ENCODE results near the gene FFAR2.

The FFAR2 gene

DNA sequence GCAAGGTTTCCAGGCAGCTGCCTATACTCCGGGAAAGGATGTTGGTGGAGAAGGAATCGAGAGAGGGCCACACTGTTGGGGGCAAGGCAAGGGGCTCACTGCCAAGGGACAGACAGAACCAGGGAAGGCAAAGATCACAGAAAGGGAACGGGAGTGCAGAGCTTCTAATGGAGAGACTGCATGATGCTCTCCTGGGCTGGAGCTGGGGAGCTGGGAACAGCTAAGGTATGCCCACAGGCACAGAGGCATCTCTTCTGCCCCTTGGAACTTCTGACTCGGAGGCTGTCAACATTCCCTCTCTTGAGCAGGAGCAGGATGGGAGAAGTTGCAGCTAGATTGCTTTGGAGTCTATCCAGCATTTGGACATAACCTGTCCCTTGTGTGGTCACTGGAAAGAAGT is 22.4 kb upstream of the FFAR2 start:
- Histone ChIP-seq H3K4me3 (ENCODE audit: severe bottlenecking) (no peak overlapping the region), H3K36me3 (ENCODE audit: low read depth) (no peaks in the 10 kb centered on the region), H3K9me3 (ENCODE audit: severe bottlenecking) (no peaks in the 10 kb centered on the region), H3K27me3 (ENCODE audit: insufficient read depth, poor library complexity, severe bottlenecking) (peaks cover 5% of the 10 kb centered on the region), H3K27ac (ENCODE audit: poor library complexity, severe bottlenecking) (no peak overlapping the region), H3K4me1 (ENCODE audit: insufficient read depth, poor library complexity, severe bottlenecking) (no peaks in the 10 kb centered on the region)
- ATAC-seq (ENCODE audit: low read depth) (no peak), DNase-seq (ENCODE audit: low spot score) (no peak)
- TF ChIP-seq, protein P1, sequence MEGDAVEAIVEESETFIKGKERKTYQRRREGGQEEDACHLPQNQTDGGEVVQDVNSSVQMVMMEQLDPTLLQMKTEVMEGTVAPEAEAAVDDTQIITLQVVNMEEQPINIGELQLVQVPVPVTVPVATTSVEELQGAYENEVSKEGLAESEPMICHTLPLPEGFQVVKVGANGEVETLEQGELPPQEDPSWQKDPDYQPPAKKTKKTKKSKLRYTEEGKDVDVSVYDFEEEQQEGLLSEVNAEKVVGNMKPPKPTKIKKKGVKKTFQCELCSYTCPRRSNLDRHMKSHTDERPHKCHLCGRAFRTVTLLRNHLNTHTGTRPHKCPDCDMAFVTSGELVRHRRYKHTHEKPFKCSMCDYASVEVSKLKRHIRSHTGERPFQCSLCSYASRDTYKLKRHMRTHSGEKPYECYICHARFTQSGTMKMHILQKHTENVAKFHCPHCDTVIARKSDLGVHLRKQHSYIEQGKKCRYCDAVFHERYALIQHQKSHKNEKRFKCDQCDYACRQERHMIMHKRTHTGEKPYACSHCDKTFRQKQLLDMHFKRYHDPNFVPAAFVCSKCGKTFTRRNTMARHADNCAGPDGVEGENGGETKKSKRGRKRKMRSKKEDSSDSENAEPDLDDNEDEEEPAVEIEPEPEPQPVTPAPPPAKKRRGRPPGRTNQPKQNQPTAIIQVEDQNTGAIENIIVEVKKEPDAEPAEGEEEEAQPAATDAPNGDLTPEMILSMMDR (IDR thresholded peaks at IDR 0.05; ENCODE audit: poor library complexity, severe bottlenecking): no peak

DNA sequence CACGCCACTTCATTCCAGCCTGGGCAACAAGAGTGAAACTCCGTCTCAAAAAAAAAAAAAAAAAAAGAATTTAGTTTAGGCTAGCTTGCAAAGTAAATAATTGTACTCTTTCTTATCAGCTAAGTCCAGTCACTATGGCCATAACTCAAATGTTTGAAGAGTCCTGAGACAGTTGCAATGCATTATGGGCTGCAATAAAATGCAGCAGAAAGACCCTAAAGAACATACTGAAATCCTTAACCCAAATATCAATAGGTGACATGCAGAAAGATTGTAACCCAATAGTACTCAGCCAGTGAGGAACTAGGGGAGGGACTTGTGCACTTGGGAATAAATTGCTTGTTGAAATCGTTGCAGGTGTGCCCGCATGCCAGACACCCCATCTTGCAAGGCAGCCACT is 20.9 kb upstream of the FFAR2 start:
- no peak overlapping the region for H3K27ac ChIP-seq (ENCODE audit: poor library complexity, severe bottlenecking)
- DNase-seq (ENCODE audit: low spot score): no peak
- H3K27me3 ChIP-seq (ENCODE audit: insufficient read depth, poor library complexity, severe bottlenecking): no peaks in the 10 kb centered on the region
- no peaks in the 10 kb centered on the region for H3K36me3 ChIP-seq (ENCODE audit: low read depth)
- no peaks in the 10 kb centered on the region for H3K4me1 ChIP-seq (ENCODE audit: insufficient read depth, poor library complexity, severe bottlenecking)
- TF ChIP-seq, protein P1 (IDR thresholded peaks at IDR 0.05; ENCODE audit: poor library complexity, severe bottlenecking): no peak
- no peaks in the 10 kb centered on the region for H3K9me3 ChIP-seq (ENCODE audit: severe bottlenecking)
- no peak for ATAC-seq (ENCODE audit: low read depth)
- H3K4me3 ChIP-seq (ENCODE audit: severe bottlenecking): no peak overlapping the region

DNA sequence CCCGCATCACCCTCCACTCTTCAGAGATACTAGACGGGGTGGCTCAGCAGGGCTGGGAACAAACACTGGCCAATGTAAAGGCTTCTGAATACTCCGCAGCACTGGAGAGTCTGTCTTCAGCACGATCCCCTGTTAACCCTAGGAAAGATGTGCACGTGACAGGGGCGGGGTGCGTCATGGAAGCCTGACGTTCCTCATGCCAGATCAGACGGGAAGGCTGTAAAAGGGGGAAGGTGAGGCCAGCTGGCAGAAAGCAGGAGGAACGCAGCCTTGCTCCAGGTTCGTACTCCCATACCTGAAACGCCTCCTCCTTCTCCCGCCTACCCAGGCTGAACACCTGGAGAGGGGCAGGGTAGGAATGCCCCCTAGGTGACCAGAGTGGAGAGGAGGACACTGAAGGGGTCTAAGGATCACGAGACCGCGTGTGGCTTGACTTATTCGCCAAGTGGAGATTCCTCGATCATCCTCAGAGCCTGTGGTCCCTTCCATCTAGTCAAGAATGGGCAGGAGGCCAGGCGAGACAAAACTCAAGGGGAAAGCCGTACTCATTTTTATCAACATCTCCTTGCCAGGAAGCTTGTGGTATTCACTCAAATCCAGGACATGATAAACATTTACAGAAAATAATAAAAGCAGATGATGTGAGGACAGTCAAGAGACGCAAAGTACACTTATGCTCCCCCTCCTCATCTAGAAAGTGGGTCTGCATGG is 18.2 kb upstream of the FFAR2 start:
- ATAC-seq (ENCODE audit: low read depth): no peak
- Histone ChIP-seq H3K27ac (ENCODE audit: poor library complexity, severe bottlenecking) (no peak overlapping the region), H3K4me1 (ENCODE audit: insufficient read depth, poor library complexity, severe bottlenecking) (no peaks in the 10 kb centered on the region), H3K36me3 (ENCODE audit: low read depth) (no peaks in the 10 kb centered on the region), H3K4me3 (ENCODE audit: severe bottlenecking) (no peak overlapping the region), H3K27me3 (ENCODE audit: insufficient read depth, poor library complexity, severe bottlenecking) (no peaks in the 10 kb centered on the region), H3K9me3 (ENCODE audit: severe bottlenecking) (no peaks in the 10 kb centered on the region)
- TF ChIP-seq, protein P1 (IDR thresholded peaks at IDR 0.05; ENCODE audit: poor library complexity, severe bottlenecking): no peak
- DNase-seq (ENCODE audit: low spot score): no peak

DNA sequence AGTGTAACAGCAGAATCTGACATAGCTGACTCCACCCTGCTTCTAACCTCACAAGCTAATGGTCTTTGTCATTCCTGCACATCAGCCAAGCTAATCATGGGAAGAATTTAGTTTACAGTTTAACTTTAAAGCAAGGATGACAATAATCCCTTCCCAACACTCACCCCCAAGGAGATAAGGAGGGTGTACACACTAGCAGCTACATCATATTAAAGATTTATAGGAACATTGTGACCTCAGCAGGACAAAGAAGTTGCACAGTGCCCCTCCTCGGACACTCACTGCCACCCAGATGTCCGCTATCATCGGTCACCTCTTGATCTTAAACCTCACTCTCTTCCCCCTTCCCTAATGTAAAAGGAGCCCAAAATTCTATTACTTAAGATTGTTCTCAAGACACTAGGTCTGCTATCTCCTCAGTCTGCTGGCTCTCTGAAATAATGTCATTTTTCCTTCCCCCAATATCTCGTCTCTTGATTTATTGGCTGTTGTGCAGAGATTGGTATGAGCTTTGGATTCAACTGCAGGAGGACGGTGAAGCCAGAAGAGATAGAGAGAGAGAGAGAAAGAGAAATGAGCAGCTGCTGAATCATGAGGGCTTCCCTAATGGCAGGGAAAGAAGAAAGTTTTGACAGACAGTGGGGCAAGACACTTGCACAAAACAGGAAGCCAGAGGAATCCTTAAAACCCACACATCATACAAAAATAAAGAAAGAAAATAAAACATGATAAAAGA is 17.5 kb upstream of the FFAR2 start:
- DNase-seq (ENCODE audit: low spot score) (no peak), ATAC-seq (ENCODE audit: low read depth) (no peak)
- Histone ChIP-seq H3K4me3 (ENCODE audit: severe bottlenecking) (no peak overlapping the region), H3K36me3 (ENCODE audit: low read depth) (no peaks in the 10 kb centered on the region), H3K27ac (ENCODE audit: poor library complexity, severe bottlenecking) (no peak overlapping the region), H3K4me1 (ENCODE audit: insufficient read depth, poor library complexity, severe bottlenecking) (no peaks in the 10 kb centered on the region), H3K27me3 (ENCODE audit: insufficient read depth, poor library complexity, severe bottlenecking) (no peaks in the 10 kb centered on the region), H3K9me3 (ENCODE audit: severe bottlenecking) (no peaks in the 10 kb centered on the region)
- TF ChIP-seq, protein P1 (IDR thresholded peaks at IDR 0.05; ENCODE audit: poor library complexity, severe bottlenecking): no peak
